Activated CD8-positive, alpha-beta memory T cell treated with anti-CD3 and anti-CD28 coated beads, Interleukin-2, amount 50 U/mL, for 1 hour (primary cell): ENCODE results near the gene ANXA8L1.
"Not testable (repeated sequence)": the region's sequence is repeated elsewhere in the genome, so short reads cannot be mapped to it uniquely, and the experiment has no call there.

Experiments used
- DNase-seq: peaks from one replicate; pipeline ENCODE4 v3.0.0-alpha.2; 2020; ENCODE audit errors: extremely low read depth

Gene ANXA8L1

GRCh38 chr10:46397767-46398166, 22.2 kb downstream of the ANXA8L1 start:
- DNase-seq: not testable (repeated sequence)

GRCh38 chr10:46398212-46398886, 22.8 kb downstream of the ANXA8L1 start:
- not testable (repeated sequence) for DNase-seq

GRCh38 chr10:46409556-46409955, 34.0 kb downstream of the ANXA8L1 start:
- not testable (repeated sequence) for DNase-seq

DNA sequence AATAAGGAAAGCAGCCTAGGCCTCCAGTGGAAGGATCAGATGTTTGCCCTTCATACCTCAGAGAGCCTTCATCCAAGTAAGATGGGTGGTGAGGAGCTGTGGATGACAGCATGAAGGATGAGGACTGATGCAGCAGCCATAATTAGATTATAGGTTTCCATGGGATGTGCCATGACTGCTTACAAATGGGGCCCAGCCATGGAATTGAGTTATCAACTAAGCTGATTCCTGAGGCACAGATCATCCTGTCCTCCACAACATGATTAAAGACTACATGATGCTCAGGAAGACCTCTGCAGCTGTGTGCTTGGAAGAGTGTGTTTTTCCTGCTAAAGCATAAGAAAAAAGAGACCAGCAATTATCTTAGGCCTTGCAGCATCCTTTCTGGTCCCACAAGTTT, 35.5 kb downstream of the ANXA8L1 start:
- DNase-seq: not testable (repeated sequence)

DNA sequence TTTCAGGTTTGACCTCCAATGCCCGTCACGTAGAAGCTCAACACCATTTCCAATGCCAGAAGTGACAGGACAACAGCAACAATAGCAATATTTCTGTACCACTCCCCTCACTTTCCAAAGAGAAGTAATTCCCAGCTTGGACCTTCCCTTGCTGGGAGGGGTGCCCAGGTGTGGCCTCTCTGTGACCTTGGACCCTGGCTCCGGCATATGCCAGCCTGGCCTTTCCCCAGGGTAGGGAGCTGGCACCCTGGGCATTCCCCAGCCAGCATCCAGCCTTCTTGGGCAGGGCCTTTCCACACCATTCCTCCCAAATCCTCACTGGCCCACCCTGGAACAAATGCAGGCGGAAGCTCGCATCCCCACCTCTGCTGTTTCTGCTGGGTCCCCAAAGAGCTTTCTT, 37.1 kb downstream of the ANXA8L1 start:
- DNase-seq: not testable (repeated sequence)

GRCh38 chr10:46415291-46415690, 39.7 kb downstream of the ANXA8L1 start:
- not testable (repeated sequence) for DNase-seq

- not testable (repeated sequence) for DNase-seq
Observed at GRCh38 chr10:46418283-46418682, 42.7 kb downstream of the ANXA8L1 start.

GRCh38 chr10:46419570-46420379, 44.2 kb downstream of the ANXA8L1 start:
- DNase-seq: not testable (repeated sequence)

GRCh38 chr10:46423550-46423949, 48.0 kb downstream of the ANXA8L1 start:
- DNase-seq: not testable (repeated sequence)

DNA sequence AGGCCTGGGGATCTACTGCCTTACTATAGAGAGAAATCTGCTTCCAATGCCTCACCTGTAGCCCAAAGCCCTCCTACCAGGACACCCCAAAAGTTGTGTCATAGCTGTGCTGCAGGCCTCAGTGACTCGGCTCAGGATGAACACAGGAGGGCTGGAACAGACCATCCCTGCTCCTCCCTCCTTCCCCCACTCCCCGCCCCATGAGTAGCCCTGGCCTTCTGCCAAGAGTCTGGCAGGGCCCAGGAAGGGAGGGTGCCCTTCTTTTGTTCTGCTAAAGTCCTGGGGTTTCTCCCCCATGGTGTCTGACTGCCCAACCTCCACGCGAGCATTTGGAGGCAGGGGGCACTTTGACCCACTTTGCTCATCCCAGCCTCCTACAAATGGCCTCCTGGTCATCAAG, 65.4 kb downstream of the ANXA8L1 start:
- DNase-seq: not testable (repeated sequence)
